GM18951 (cell line): ENCODE measurements around the gene S100A1.
A peak's percentile ranks its signal among the peaks of the same experiment; 100 is the strongest.
"Not testable (repeated sequence)": the region's sequence is repeated elsewhere in the genome, so short reads cannot be mapped to it uniquely, and the experiment has no call there.

Experiments
- POLR2A ChIP-seq: IDR thresholded peaks from 4 replicates; pipeline ENCODE4 v1.6.1; 2011; ENCODE audit warnings: mild to moderate bottlenecking; ENCODE audit not compliant: insufficient read length, insufficient read depth; ENCODE audit errors: extremely low read depth
- in situ Hi-C: fragments of 300-500 bp; cut with MboI; formaldehyde crosslinking; loops from one replicate; pipeline ENCODE4 v1.12.0; 2022; ENCODE audit warnings: low sequenced_read_pairs, mixed read lengths, inconsistent platforms; ENCODE audit not compliant: unreplicated experiment

The S100A1 gene

DNA sequence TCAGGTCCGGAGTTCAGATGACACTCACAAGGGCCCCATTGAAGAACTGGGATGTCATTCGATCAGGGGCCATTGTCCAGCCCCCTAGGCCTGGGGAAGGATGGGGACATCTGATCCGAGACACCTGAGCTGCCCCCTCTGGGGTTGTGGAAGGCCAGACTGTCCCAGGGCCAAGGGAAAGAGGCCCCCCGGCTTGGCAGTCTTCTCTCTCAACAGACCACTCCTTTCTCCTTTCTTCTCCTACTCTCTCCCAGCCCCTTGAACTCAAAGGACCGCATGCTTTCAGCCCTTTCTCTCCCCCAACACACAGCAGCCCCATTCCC, 1.1 kb downstream of the S100A1 start:
- no peak for TF ChIP-seq POLR2A
- in situ Hi-C loops, result no loop called here

DNA sequence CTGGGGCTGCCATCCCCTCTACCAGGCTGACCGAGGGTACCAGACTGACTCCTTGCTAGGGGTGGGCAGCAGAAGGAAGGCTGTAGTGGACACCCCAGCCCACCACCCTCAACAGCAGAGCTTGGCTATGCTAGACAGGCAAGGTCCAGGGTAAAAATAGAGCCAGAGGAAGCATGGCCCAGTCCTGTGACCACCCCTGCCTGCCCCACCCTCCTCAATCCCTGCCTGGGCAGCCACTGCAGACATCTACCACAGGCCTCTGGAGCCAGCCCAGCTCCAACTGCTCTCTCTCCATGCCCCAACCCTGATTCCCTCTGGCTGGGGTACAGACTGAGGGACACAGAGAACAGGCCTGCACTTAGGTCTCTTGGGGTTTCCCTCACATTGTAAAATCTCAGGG, 1.7 kb downstream of the S100A1 start:
- in situ Hi-C loops, result no loop called here
- TF ChIP-seq POLR2A, result no peak

DNA sequence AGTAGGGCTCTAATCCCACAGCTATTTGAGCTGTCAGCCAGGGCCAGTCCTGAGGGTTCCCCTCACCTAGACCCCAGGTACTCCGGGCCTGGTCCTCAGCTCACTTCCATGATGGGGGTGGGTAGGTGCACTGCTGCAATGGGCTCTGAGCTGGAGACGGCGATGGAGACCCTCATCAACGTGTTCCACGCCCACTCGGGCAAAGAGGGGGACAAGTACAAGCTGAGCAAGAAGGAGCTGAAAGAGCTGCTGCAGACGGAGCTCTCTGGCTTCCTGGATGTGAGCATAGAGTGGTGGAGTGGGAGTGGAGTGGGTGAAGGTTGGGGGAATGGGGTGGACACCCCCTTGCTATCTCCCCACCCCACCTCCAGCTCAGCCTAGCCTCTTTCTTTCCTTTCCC, 2.1 kb downstream of the S100A1 start:
- in situ Hi-C loops, result no loop called here
- no peak for TF ChIP-seq POLR2A

DNA sequence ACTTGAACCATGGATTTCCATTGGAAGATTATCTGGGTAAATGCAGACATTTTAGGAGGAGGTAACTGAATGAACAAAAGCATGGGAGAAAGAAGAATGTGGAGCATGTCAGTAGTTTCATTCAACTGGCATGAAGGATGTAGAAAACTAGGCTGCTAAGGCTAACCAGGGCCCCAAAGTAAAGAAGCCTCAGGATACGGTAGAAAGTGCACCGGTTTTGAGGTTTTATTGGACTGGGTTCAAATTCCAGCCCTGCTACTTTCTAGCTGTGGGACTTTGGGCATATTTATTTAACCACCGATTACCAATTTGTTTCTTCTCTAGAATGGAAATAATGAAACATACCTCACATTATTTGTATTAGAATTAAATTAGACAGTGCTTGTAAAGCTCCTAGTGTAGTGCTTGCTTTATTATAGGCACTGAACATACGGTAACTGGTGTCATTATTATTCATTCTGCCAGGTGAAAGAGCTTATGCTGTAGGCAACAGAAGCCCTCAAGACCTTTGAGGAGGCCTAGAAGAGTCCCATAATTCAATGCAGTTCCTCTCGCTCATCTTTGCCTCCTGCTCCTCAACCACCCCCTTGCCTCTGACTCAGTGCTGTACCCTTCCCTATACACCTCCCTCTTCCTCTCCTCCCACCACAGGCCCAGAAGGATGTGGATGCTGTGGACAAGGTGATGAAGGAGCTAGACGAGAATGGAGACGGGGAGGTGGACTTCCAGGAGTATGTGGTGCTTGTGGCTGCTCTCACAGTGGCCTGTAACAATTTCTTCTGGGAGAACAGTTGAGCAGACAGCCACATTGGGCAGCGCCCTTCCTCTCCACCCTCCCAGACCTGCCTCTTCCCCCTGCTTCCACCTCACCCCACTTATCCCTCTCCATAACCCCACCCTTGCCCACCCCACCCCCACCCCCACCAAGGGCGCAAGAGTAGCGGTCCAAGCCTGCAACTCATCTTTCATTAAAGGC, 3.1 kb downstream of the S100A1 start:
- in situ Hi-C loops, result no loop called here
- no peak for TF ChIP-seq POLR2A

DNA sequence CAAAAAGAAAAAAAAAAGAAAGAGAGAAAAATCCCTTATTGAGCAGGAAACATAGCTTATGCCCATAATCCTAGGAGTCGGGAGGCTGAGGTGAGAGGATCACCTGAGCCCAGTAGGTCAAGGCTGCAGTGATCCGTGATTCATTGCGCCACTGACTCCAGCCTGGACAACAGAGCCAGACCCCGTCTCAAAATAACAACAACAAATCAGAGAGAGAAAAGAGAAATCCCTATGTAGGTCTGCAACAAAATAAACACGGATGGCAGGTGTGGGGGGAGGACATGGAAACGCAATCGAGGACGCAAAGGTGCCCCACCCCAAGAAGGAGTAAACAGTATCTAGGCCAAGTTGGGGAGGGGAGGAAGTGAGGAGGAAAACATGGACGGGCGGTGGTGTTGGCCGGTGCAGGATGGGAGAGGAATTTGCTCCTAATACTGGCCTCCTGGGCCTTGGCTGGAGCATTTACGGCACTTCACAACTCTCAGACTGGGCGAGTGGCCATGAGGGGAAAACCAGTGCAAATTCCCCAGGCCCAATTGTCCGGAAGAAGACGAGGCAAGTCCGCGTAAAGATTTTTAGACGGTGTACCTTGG, 5.0 kb downstream of the S100A1 start:
- in situ Hi-C loops, result no loop called here
- TF ChIP-seq POLR2A, result no peak

DNA sequence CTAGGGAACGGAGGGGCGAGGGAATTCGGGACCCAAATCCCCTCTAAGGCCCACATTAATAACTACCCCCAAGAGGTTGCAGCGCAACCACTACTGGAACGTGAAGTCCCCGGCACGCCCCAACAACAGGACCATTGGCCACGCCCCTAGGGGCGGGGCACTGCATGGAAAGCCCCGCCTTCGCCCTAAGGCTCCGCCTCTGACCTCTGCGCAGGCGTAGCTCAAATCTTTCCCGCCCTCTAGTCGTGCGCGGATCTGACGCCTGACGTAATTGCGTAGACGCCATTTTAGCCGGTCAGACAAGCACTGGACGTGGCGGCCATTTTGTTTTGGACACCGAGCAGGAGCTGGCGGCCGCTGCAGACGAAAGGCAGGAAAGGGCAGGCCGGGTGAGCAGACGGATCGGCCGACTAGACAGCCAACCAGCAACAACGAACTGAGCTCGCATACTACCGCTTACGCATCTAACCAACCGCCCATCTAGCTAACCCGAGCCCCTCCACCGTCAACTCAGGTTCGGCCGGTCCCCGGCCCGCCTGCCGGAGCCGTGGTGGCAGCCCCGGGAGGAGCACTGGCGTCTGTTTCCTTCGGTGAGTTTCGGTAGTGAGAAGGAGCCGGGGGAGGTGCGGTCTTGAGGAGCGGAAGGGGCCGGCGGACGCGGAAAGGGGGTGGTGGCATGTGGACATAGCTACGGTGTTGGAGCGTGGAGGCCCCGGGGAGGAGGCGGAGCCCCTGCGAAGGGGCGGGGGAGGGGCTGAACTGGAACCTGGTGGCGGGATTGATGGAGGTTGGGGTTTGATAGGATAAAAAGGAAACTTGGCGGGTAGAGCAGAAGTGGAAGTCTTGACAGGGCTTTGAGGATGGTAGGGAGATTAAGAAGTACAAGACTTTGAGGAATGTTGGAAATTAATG, 5.8 kb downstream of the S100A1 start, which contains the start of gene CHTOP:
CHTOP (plus strand) TSS at position 313 of the 912 bp plus-strand sequence. CDS start 2,523 bp downstream, outside the sequence.
- in situ Hi-C loops, result no loop called here
- peak; percentile 94 for TF ChIP-seq POLR2A

DNA sequence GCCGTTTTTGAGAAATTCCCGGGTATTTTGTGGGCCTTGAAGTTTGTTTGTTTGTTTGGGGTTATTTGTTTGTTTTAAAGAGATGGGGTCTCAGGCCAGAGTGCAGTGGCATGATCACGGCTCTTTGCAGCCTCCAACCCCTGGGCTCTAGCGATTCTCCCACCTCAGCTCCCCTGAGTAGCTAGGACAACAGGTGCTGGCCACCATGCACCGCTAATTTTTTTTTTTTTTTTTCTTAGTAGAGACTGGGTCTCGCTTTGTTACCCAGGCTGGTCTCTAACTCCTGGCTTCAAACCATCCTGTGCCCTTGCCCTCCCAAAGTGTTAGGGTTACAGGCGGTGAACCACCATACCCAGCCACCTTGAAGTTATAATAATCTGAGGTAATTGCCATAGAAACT, 7.6 kb downstream of the S100A1 start:
- no peak for TF ChIP-seq POLR2A
- in situ Hi-C loops, result no loop called here

DNA sequence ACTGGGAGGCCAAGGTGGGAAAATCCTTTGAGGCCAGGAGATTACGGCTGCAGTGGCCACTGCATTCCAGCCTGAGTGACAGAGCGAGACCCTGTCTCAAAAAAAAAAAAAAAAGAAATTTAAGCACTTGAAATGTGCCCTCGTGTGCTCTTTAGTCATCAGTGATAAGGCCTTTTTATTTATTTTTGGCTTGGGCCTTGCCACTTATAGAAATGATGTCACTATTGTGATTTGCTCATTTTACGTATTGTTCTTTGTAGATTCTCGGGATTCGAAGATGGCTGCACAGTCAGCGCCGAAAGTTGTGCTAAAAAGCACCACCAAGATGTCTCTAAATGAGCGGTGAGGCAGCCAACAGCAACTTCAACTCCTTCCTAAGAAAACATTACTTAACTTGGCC, 8.1 kb downstream of the S100A1 start:
- no peak for TF ChIP-seq POLR2A
- in situ Hi-C loops, result no loop called here

- no peak for TF ChIP-seq POLR2A
- in situ Hi-C loops, result no loop called here
Observed at GRCh38 chr1:153638261-153638660, 10.0 kb downstream of the S100A1 start.

- no peak for TF ChIP-seq POLR2A
- in situ Hi-C loops, result no loop called here
Observed at GRCh38 chr1:153639280-153639679, 11.0 kb downstream of the S100A1 start.

DNA sequence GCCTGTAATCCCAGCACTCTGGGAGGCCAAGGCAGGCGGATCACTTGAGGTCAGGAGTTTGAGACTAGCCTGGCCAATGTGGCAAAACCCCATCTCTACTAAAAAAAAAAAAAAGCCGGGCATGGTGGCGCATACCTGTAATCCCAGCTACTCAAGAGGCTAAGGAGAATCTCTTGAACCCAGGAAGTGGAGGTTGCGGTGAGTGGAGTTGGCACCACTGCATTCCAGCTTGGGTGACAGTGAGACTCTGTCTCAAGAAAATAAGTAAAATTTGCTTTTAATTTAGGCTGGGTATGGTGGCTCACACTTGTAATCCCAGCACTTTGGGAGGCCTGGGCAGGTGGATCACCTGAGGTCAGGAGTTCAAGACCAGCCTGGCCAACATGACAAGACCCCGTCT, 12.0 kb downstream of the S100A1 start:
- in situ Hi-C loops, result not testable (repeated sequence)

DNA sequence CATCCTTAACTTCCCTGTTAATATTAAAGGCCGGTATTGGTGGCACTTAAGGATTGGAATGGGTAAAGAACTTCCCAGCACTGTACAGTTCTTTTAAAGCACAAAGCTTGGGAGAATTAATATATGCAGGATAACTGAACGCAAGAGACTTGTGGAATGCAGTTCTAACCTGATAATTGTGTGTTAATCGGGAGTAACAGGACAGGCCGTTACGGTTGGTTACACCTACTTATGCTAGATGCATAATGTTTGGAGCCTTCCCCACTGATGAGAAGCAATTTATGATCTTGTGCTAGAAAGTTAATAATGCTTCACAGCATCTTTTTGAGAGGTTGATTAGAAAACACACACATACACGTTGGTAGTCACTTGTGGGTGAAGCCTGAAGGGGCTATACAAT, 12.6 kb downstream of the S100A1 start:
- in situ Hi-C loops, result no loop called here

DNA sequence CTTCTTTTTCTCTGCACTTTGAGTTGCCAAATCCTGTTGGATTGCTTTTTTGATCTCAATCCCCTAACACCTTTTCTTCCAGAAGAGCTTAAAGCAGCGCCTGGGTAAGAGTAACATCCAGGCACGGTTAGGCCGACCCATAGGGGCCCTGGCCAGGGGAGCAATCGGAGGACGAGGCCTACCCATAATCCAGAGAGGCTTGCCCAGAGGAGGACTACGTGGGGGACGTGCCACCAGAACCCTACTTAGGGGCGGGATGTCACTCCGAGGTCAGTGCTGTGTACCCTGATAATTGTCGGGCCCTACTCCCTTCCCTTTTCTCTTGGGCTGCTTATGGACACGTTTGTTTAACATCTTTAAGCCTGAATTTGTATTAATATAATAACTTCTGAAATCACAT, 13.9 kb downstream of the S100A1 start:
- TF ChIP-seq POLR2A, result no peak
- in situ Hi-C loops, result no loop called here

More for the DNA sequence above, 12.6 kb downstream of the S100A1 start:
- TF ChIP-seq POLR2A, result no peak
